ENCODE results near the gene CTH.
"Not testable (repeated sequence)": the region's sequence is repeated elsewhere in the genome, so short reads cannot be mapped to it uniquely, and the experiment has no call there.

The CTH gene

DNA sequence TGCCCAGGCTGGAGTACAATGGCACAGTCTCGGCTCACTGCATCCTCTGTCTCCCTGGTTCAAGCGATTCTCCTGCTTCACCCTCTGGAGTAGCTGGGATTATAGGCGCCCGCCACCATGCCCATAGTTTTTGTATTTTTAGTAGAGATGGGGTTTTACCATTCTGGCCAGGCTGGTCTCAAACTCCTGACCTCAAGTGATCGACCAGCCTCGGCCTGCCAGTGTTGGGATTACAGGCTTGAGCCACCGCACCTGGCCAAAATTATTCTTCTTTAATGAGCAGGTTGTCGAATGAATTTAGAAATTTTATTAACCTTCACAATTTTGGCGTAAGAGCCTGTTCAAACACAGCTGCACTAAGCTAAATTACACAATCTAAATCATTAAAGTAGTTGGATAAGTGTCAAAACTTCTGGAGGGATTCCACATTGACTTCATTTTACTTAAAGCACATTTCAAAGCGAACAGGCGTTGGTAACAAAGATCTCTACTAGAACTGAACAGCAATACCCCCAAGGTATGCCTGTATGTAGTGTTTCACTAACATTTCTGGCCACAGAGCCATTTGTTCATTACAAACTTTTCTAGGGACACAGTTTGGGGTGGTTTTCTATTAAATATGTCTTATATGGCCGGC lies 5.2 kb upstream of the CTH start:
- DNase-seq (ENCODE audit: low spot score), result no peak
- TF ChIP-seq, protein P1, sequence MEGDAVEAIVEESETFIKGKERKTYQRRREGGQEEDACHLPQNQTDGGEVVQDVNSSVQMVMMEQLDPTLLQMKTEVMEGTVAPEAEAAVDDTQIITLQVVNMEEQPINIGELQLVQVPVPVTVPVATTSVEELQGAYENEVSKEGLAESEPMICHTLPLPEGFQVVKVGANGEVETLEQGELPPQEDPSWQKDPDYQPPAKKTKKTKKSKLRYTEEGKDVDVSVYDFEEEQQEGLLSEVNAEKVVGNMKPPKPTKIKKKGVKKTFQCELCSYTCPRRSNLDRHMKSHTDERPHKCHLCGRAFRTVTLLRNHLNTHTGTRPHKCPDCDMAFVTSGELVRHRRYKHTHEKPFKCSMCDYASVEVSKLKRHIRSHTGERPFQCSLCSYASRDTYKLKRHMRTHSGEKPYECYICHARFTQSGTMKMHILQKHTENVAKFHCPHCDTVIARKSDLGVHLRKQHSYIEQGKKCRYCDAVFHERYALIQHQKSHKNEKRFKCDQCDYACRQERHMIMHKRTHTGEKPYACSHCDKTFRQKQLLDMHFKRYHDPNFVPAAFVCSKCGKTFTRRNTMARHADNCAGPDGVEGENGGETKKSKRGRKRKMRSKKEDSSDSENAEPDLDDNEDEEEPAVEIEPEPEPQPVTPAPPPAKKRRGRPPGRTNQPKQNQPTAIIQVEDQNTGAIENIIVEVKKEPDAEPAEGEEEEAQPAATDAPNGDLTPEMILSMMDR (IDR thresholded peaks at IDR 0.05; ENCODE audit: extremely low read depth, insufficient read depth, missing control alignments), result no peak
- in situ Hi-C loops (cut with MboI; ENCODE audit: low pct_unique_long_range_greater_than_20kb, low sequenced_read_pairs, unreplicated experiment), result no loop called here

DNA sequence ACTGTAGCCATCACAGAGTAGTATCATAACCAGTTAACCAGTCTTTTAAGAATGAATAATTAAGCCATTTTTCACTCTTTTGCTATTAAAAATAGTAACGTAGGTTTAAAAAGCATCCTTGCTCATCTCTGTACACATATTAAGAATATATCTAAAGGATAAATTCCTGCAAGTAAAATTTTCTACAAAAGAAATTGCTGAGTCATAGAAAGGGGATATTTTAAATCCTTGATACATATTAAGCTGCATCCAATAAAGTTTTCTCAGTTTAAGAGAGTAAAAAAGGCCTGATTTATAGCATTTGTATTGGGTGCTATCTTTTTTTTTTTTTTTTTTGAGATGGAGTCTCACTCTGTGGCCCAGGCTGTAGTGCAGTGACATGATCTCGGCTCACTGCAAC lies 1.9 kb upstream of the CTH start:
- in situ Hi-C loops (cut with MboI; ENCODE audit: low pct_unique_long_range_greater_than_20kb, low sequenced_read_pairs, unreplicated experiment), result no loop called here
- no peak for DNase-seq (ENCODE audit: low spot score)
- TF ChIP-seq, protein P1 (IDR thresholded peaks at IDR 0.05; ENCODE audit: extremely low read depth, insufficient read depth, missing control alignments), result no peak

DNA sequence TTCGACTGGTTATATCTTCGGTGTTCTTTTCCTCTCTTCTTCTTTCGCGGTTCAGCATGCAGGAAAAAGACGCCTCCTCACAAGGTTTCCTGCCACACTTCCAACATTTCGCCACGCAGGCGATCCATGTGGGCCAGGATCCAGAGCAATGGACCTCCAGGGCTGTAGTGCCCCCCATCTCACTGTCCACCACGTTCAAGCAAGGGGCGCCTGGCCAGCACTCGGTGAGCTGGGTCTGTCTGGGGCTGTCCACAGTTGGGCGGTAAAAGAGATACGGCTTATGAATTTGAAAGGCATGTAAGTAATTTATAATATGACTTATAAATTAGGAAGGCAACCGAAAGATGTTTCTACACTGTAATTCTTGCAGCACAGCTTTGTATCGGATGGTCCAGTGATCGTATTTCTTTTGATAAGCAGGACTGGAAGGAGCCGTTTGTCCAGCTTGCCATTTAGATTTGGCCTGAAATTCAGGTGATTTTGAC lies 334 bp downstream of the CTH start:
- no peak for DNase-seq (ENCODE audit: low spot score)
- TF ChIP-seq, protein P1 (IDR thresholded peaks at IDR 0.05; ENCODE audit: extremely low read depth, insufficient read depth, missing control alignments), result no peak
- in situ Hi-C loops (cut with MboI; ENCODE audit: low pct_unique_long_range_greater_than_20kb, low sequenced_read_pairs, unreplicated experiment), result no loop called here

DNA sequence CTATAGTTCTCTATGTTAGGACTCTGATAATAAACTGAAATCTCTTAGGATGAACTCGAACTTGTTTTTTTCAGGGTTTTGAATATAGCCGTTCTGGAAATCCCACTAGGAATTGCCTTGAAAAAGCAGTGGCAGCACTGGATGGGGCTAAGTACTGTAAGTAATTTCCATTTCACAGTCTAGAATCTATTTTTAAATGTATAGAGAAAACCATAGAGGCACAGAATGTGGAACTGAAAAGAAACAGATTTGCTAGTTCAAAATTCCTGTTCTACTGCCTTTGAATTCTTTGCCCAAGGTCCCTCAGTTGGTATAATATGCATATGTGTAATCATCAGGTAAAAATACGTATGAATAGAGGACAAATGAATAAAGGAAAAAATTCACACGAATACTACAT lies 4.8 kb downstream of the CTH start:
- in situ Hi-C loops (cut with MboI; ENCODE audit: low pct_unique_long_range_greater_than_20kb, low sequenced_read_pairs, unreplicated experiment), result no loop called here
- TF ChIP-seq, protein P1 (IDR thresholded peaks at IDR 0.05; ENCODE audit: extremely low read depth, insufficient read depth, missing control alignments), result no peak
- DNase-seq (ENCODE audit: low spot score), result no peak

DNA sequence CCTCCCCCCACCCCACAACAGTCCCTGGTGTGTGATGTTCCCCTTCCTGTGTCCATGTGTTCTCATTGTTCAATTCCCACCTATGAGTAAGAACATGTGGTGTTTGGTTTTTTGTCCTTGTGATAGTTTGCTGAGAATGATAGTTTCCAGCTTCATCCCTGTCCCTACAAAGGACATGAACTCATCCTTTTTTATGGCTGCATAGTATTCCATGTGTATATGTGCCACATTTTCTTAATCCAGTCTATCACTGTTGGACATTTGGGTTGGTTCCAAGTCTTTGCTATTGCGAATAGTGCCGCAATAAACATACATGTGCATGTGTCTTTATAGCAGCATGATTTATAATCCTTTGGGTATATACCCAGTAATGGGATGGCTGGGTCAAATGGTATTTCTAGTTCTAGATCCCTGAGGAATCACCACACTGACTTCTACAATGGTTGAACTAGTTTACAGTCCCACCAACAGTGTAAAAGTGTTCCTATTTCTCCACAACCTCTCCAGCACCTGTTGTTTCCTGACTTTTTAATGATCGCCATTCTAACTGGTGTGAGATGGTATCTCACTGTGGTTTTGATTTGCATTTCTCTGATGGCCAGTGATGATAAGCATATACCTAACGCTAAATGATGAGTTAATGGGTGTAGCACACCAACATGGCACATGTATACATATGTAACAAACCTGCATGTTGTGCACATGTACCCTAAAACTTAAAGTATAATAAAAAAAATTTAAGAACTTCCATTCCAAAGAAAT lies 8.1 kb downstream of the CTH start:
- DNase-seq (ENCODE audit: low spot score); in situ Hi-C loops (cut with MboI; ENCODE audit: low pct_unique_long_range_greater_than_20kb, low sequenced_read_pairs, unreplicated experiment): not testable (repeated sequence)

DNA sequence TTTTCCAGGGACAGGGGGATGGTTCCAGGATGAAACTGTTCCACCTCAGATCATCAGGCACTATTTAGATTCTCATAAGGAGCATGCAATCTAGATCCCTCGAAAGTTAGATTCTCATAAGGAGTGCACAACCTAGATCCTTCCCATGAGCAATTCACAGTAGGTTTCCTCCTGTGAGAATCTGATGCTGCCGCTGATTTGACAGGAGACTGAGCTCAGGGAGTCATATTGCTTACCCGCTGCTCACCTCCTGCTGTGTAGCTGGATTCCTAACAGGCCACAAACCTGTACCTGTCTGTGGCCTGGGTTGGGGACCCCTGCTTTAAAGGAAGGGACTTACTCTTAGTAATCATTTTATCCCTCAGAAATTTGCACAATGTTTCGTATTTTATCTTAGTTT lies 9.3 kb downstream of the CTH start:
- in situ Hi-C loops (cut with MboI; ENCODE audit: low pct_unique_long_range_greater_than_20kb, low sequenced_read_pairs, unreplicated experiment), result no loop called here
- TF ChIP-seq, protein P1 (IDR thresholded peaks at IDR 0.05; ENCODE audit: extremely low read depth, insufficient read depth, missing control alignments), result no peak

More for the DNA sequence above, 9.3 kb downstream of the CTH start:
- DNase-seq (ENCODE audit: low spot score), result no peak
